Measurements from ENCODE around the gene DNHD1.
"Not testable (repeated sequence)": the region's sequence is repeated elsewhere in the genome, so short reads cannot be mapped to it uniquely, and the experiment has no call there.

The DNHD1 gene

DNA sequence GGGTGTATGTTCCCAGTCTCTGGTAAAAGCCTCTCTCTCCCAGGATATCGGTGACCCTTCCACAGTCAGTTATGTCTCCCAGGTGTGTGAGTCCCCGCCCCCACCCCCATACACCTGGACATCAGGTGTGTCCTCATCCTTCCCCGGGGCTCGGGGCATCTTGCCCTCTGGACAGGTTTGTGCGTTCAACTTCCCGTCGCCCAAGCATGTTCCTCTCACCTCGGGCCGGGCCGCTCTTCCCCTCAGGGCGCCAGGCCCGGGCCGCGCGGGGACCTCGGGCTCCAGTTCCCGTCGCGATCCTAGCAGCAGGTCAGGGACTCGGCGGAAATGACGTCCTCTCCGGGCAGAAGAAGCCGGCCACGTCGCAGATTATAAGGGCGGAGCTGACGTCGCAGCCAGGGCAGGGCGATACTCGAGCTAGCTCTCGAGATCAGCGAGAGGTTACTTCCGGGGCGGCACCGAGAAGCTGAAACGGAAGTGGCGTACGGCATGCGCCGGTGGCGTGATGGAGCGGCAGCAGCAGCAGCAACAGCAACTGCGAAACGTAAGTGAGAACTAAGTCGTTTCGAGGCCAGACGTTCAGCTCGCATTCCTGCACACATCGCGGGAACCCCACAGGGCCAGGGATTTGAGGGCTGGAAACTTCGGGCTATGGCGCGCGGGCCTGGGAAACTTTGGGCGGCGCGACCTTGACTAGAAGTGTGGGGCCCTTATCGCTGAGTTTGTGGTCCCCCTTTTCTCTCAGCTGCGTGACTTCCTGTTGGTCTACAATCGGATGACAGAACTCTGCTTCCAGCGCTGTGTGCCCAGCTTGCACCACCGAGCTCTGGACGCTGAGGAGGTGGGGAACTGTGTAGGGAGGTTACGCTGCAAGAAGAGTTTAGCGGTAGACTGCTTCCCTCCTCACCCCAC lies 15.8 kb upstream of the DNHD1 start, which contains the start of the genes ARFIP2 and TIMM10B:
Gene ARFIP2, minus strand, starts transcription at position 320 of the 912 bp plus-strand sequence. CDS start 910 bp downstream, outside the sequence.
Gene TIMM10B, plus strand, starts transcription at position 490 of the 912 bp plus-strand sequence. Its CDS starts 16 bp downstream, at position 506.
- DNase-seq (ENCODE audit: low spot score), result peak; percentile 97

DNA sequence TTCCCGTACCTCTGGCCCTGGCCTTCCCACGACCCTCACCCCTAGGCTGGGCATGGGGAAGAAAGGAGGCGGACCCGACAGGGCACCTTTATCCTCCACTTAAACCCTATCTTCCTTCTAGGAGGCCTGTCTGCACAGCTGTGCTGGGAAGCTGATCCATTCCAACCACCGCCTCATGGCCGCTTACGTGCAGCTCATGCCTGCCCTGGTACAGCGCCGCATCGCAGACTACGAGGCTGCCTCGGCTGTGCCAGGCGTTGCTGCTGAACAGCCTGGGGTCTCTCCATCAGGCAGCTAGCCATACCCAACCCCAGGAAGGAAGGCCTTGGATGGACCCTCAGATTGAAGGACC lies 15.2 kb upstream of the DNHD1 start:
- DNase-seq (ENCODE audit: low spot score), result no peak

DNA sequence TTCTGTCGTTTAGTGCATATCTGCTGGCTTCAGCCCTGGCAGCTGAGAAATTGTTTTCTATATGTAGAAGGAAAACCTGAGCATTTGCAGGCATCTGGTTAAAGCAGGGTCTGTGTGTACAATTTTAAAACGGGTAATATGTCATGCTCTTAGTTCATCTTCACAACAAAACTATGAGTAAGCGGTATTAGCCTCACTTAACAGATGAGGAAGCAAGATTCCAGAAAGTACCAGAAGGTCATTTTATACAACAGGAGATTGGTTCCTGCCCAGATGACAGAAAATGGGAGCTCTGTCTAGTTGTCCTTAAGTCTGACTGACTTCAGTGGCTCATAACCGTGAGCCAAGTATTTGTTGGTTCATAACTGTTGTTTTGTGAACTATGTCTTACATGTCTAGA lies 14.6 kb upstream of the DNHD1 start:
- DNase-seq (ENCODE audit: low spot score), result no peak

DNA sequence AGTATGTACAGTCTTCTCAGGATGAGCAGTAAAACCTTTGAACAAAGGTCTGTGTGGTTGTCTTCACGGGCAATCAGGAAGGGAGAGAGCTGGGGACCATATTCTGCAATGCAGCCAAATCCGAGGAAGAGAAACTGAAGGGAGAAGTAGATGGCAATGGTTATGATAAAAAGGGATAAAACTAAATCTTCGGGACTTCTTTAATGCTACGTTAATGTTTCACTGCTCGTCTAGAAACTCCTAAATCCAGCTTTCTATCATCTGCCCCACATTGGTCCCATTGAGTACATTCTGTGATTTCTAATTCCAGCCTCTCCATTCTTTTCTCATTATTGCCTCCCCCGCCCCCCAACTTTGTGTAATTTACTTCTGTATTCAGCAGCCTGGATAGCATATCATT lies 14.1 kb upstream of the DNHD1 start:
- DNase-seq (ENCODE audit: low spot score), result no peak

DNA sequence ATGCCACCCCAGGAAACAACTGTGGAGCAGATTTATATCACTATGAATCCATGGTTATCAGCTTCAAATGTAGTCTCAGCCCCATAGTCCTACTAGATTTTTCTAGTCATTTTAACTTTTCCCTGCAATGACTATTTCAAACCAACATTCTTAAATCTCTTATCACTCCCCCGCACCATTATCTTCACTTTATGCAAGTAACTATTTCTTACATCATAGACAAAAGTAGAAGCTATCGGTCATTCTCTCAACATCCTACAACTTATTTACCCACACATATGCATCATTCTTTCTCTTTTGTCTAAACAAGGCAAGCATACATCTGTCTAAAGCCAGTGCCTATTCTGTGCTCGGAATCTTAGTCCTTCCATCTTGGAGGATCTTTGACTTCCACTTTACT lies 11.4 kb upstream of the DNHD1 start:
- DNase-seq (ENCODE audit: low spot score), result no peak

DNA sequence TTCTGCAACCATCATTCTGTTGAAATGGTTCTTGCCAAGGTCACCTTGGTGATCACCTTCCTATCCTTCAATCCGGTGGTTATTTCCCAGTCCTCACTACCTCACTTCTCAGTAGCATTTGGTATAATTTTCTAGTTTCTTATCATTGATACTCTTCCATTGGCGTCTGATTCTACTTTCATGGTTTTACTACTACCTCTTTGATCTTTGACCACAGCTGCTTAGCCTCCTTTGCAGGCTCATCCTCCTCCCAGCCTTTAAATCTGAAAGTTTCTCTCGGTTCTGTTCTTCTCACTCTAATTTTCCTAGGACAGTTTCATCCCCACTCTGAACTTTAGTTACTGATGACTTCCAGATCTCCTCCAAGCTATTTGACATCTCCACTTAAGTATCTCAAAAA lies 10.8 kb upstream of the DNHD1 start:
- no peak for DNase-seq (ENCODE audit: low spot score)

DNA sequence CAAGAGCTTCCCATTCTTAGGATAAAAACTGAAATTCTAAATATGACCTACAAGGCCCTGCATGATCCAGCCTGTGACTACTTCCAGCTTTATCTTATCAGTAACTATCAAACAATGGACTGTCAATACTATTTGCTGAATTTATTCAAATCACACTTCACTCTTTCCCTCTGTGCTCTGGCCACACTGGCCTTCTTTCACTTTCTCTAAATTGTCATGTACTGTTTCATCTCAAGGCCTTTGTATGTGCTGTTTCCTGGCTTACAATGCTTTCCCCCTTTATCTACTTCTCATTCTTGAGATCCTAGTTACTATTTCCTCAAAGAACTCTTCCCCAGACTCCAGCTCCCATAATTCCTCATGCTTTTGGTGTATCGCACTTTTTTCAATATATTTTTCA lies 10.1 kb upstream of the DNHD1 start:
- no peak for DNase-seq (ENCODE audit: low spot score)

DNA sequence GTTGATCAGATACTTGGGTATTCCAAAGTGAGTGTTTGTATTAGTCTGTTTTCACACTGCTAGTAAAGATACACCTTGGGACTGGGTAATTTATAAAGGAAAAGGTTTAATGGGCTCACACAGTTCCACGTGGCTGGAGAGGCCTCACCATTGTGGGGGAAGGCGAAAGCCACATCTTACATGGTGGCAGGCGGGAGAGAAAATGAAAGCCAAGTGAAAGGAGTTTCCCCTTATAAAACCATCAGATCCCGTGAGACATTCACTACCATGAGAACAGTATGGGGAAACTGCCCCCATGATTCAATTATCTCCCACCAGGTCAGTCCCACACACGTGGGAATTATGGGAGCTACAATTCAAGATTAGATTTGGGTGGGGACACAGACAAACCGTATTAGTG lies 8.7 kb upstream of the DNHD1 start:
- no peak for DNase-seq (ENCODE audit: low spot score)

DNA sequence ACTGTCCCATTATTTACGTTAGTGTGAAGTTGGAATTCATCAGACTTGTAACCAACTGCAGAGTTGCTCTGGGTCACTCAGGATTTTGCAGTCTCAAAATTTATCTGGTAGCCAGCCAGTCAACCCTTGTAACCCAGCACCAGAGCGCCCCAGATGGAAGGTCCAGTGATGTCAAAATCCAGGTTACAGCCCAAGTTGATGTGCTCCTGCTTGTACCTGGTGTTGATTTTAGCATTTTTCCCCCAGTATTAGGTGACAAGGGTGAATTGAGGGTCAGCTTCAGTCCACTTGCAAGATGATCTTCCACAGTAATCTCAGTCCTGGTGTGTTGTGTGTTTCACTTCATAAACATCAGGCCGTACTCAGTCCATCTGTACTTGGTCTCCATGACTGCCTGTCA lies 8.3 kb upstream of the DNHD1 start:
- no peak for DNase-seq (ENCODE audit: low spot score)

DNA sequence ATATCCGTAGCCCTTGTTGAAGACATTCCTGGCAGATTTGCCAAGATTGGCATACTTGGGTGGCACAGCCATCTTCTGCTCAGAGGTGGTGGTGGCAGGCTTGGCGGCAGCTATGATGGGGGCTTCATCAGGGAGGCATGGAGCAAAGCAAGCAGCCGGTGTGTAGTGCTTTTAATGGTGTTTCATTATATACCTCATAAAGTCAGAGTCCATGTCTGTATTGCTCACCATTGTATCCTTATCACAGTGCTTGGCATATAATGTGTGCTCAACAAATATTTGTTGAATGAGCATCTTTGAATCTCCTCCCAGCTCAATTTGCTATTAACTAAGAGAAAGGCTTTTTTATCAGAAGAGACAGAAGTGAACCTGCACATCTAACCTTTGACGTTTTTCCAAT lies 7.8 kb upstream of the DNHD1 start:
- no peak for DNase-seq (ENCODE audit: low spot score)

DNA sequence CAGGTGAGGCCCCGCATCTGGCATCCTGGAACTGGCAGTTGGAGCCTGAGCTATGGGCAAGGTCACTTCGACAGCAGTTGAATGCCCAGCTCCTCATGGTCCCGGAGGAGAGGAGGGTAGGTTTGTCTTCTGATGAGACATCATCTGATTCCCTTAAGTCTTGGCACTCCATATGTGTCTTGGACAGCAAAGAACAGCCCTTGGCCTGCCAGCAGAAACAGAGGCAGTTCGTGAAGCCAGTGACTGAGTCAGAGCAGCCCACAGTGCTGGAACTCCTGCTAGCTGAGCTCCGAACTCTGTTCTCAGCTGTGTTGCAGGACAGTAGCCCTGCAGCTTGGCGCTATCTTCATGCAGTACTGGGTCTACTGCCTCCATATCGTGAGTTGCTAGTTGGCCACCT lies 1.0 kb downstream of the DNHD1 start:
- DNase-seq (ENCODE audit: low spot score), result peak; percentile 40

DNA sequence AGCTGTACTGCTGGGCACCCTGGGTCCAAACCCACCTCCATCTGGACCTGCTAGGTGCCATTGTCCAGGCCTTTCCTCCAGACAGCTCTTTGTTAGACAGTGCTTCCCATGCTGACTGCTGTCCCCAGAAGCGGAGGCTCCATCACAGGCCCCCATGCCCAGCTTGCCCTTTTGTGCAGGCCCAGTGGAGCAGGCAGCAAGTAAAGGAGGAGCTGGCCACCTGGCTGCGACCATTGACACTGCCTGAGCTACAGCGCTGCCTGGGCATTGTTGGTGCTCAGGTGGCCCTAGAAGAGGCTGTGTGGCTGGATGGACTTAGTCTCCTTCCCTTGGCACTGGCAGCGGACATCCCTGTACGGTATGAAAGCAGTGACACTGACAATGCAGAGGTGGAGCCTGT lies 1.5 kb downstream of the DNHD1 start:
- DNase-seq (ENCODE audit: low spot score), result no peak

DNA sequence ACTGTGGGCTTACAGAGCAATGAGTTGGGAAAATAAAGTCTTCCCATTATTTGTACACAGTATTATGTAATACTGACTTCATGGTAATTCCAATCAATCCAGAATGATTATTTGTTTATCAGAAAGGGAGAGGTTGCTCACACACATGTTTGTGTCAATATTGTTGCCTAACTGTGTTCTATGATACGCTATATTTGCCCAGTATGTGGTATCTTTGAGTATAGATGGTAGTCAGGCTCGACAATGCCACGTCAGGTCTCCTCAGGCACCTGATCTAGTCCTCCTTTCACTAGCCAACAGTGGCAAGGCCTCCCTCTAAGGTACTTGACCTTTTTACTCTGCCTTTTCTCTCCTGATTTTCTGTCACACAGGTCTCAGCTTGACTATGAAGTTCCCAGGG lies 5.3 kb downstream of the DNHD1 start:
- no peak for DNase-seq (ENCODE audit: low spot score)

DNA sequence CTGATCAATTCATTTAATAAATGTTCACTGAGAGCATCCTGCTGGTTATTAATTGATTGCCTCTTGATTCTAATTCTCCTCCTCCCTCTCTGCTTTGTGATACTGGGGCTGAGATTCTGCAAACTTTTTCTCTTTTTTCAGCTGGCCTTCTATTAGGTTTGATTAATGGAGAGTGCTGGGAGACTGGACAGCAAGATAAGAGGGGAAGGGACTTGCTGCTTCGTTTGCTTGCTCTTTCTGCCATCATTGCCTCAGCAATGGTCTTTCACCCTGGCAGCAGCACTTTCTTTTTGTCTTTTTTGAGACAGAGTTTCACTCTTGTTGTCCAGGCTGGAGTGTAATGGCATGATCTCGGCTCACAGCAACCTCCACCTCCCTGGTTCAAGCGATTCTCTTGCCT lies 7.1 kb downstream of the DNHD1 start:
- DNase-seq (ENCODE audit: low spot score), result no peak

DNA sequence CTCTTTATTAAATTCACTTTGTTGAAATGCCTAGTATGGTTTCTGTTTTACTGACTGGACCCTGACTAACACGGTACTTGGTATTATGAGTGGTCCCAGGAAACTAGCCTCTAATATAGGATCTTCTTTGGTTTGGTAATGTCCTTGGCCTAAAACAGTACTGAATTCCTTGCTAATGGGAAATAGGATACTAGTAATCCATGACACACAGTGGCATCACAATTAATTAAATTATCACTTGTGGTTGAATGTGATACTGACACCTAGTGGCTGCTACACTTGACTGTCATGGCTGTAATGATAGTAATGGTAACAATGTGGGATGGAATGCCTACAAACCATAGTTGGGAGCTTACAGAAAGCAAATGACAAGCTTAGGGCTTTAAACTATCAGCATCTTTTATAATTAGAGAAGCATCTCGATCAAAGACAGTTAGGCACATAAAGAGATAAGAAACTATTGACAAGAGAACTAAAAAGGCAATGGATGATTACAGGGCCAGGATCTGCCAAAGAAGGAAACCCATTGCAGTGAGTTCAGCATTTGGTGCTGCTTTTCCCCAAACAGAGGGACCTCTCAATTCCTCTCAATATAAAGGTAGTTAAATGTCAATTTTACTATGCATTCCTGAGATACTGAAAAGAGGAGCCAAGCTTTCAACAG lies 8.6 kb downstream of the DNHD1 start:
- DNase-seq (ENCODE audit: low spot score), result peak; percentile 44

DNA sequence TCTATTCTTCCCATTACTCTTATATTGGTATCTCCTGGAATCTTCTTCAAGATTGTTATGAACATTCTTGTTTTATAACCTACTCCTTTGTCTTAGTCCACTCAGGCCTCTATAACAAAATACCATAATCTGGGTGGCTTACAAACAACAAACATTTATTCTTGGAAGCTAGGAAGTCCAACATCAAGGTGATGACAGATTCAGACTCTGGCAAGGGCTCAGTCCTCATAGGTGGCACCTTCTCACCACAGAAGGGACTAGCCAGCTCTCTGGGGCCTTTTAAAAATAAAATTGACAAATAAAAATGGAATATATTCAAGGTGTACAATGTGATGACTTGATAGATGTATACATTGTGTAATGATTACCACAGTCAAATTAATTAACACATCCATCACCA lies 19.8 kb downstream of the DNHD1 start:
- DNase-seq (ENCODE audit: low spot score), result no peak

DNA sequence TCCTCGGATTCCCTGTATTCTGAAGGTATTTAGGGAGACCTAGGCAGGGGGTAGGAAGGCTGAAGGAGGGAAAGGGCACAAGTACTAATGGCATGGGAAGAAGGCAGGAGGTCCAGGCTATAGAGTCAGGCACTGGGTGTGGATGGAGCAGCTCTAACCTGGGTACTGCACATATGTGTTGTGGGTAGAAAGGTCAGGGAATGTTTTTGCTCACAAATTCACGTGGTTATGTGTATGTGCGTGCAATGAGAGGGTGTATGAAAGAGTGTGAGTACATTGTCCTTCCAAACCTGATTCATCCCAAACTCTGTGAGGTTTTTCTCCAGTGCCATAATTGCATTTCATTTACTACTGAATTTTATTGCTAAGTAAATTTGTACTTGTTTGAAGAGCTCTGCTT lies 23.2 kb downstream of the DNHD1 start:
- DNase-seq (ENCODE audit: low spot score), result no peak

DNA sequence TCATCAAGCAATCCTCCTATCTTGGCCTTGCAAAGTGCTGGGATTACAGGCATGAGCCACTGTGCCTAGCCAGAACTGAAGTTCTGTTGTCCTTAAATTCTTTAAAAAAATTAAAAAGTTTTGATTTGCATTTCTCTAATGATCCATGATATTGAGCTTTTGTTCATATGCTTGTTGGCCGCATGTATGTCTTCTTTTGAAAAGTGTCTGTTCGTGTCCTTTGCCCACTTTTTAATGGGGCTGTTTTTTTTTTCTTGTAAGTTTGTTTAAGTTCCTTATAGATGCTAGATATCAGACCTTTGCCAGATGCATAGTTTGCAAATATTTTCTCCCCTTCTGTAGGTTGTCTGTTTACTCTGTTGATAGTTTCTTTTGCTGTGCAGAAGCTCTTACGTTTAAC lies 24.9 kb downstream of the DNHD1 start:
- DNase-seq (ENCODE audit: low spot score), result not testable (repeated sequence)

DNA sequence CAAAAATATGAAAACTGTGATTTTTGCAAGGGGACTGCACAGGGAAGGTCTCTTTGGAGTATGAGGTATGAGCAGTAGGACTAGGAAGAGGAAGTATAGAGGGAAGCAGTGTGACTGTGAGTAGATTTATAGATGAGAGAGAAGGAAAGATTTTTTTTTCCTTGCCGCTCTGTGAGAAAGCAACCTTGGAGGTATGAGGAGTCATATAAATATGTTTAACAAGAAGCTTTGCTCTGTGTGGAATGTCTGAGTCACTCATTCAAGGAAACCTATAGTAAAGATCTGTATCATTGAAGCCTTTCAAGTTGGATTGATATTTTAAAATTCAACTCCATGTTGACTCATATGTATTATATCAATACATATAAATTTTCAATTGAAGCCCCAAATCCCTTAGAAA lies 26.2 kb downstream of the DNHD1 start:
- DNase-seq (ENCODE audit: low spot score), result no peak

DNA sequence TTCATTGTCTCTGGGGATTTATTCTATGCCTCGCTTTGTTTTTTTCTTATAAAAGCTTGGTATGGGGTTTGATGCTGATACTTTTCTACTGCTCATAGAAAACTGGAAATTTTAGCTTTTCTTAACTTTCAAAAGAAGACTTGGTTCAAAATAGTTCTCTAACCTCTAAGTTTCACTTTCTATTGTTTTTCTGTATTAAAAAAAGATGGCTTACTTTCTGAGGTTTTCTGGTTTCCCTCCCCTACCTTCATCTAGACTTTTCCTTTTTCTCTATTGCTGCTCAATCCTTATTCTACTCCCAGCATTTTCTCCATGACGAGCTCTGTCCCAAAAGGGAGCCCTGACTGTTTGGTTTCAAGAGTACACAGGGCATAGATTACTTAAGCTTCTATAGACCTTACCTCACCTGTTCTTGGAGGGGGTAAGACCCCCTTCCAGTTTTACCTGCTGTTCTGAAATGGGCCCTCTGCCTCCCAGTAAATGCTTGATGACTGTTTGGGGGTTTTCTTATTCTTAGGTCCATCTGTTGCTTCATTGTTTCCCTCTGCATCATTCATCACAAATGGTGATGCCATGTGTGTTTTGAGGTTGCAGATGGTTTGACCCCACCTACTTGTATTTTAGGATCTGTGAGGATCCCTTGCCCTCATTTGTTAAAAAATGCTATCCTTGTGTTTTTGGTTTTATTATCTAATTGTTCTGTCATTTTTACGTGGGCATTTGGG lies 29.5 kb downstream of the DNHD1 start:
- no peak for DNase-seq (ENCODE audit: low spot score)

DNA sequence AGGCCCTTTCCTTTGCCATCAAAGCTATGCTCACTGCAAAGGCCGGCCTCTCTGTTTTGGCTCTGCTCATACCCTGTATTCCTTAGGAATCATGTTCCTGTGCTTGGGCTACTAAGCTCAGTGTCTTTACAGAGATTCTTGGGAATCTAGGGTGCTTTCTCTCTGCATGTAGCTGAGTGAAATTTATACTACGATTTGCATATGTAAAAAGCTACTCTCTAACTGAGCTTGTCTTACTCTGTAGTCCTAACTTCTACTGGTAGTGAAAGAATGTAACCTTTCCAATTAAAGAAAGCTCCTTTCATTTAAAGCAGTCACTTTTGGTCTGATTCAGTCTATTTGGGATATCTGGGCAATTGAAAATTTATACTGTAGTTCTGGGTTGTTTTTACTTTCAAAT lies 32.2 kb downstream of the DNHD1 start:
- no peak for DNase-seq (ENCODE audit: low spot score)

DNA sequence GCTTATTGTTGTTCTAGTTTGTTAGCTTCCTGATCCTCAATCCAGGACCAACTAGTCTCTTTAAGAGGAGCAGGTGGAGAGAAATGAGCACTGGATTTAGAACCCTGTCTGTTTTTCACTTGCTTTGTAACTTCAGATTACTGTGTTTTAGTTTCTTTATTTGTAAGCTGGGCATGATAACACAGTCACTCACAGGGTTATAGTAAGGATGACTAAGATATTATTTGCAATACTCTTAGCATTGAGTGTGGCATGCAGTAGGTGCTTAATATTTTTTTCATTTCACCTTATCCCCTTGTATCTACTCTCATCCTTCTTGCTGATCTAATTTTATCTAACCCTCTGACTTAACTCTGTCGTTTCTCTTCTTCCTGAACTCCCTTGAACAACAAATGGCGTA lies 33.8 kb downstream of the DNHD1 start:
- DNase-seq (ENCODE audit: low spot score), result no peak

DNA sequence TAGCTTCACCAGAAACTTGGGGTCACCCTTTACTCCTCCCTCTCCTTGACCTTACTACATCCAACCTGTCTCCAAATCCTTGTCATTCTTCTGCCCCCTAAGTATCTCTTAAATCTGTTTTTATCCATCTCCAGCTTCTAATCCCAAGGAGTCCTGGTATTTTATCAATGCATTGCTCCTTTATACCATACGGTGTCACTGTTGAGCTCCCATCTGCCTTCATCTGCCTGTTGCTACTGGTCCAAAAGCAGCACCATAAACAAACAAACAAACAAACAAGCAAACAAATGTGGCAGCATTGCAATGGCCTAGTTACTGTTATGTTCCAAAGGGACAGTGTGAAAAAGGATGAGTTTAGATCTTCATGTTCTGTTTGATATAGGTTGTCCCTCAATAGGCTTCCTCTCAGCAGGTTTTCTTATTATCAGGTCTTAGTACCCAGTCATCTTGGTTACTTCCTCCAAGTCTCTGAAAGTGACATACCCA lies 34.2 kb downstream of the DNHD1 start:
- peak; percentile 56 for DNase-seq (ENCODE audit: low spot score)
